Ovary (tissue), 10 donors: ENCODE results near the gene ANGPTL1. TPM values are rescaled to one million over a fixed set of nuclear protein-coding genes. Genes with fewer than 3 reads are reported as not detected.

Experiments used
- DNase-seq, 5 donors: peaks; one replicate each; pipeline ENCODE4 v3.0.0-alpha.2; 2019 to 2020
- H3K27ac ChIP-seq, 2 donors: fragments of 200-600 bp; one replicate each; pipeline versions ENCODE4 v1.5.1 to v1.8.0; 2019 to 2022
- H3K27me3 ChIP-seq: fragments of 200-600 bp; one replicate; pipeline ENCODE4 v1.8.0; 2022
- H3K36me3 ChIP-seq: fragments of 200-600 bp; sonication (generic); one replicate; pipeline ENCODE4 v1.5.1; 2019
- H3K4me1 ChIP-seq: one replicate; pipeline ENCODE4 v1.8.1; 2013; ENCODE audit warnings: mild to moderate bottlenecking, moderate library complexity; ENCODE audit not compliant: insufficient read depth
- H3K4me3 ChIP-seq: fragments of 200-600 bp; sonication (generic); one replicate; pipeline ENCODE4 v1.5.1; 2017
- H3K9me3 ChIP-seq, 2 donors: fragments of 200-600 bp in 1 of 2; sonication (generic) in 1 of 2; one replicate each; pipeline versions ENCODE4 v1.5.1 to v1.8.1; 2013 to 2019; ENCODE audit warnings: mild to moderate bottlenecking in 1 of 2, moderate library complexity in 1 of 2
- CTCF ChIP-seq, 3 donors: fragments of 450-650 bp in 2 of 3; fragments of 200-600 bp in 1 of 3; IDR thresholded peaks; one replicate each; pipeline versions ENCODE4 v1.5.1 to v1.8.0; 2016 to 2022; ENCODE audit warnings: antibody characterized with exemption in 3 of 3, mild to moderate bottlenecking in 1 of 3
- EP300 ChIP-seq: sonication (generic); formaldehyde crosslinking; IDR thresholded peaks from one replicate; pipeline ENCODE4 v1.6.1; 2017; ENCODE audit warnings: antibody characterized with exemption
- POLR2A ChIP-seq: fragments of 450-650 bp; IDR thresholded peaks from one replicate; pipeline ENCODE4 v1.6.1; 2017; ENCODE audit warnings: antibody characterized with exemption, mild to moderate bottlenecking, moderate library complexity
- WGBS, 3 donors: extraction: QIAGEN DNeasy Blood & Tissue Kit in 1 of 3; methylation state at CpG; one replicate each; pipeline versions ENCODE4 v1.1.5 to v1.1.7; 2013 to 2017; 5-methylcytosine and 5-hydroxymethylcytosine counted together
- intact Hi-C, 4 donors: fragments of 100-400 bp; cut with DNase I; formaldehyde crosslinking; loops; one replicate each; pipeline versions ENCODE4 v1.11.0 to v1.15.1; 2022 to 2023
- long read RNA-seq, 3 donors: library from polyadenylated mRNA in 2 of 3; unstranded in 2 of 3; transcript quantifications; one replicate each; pipeline ENCODE4 v2.0.0 and lab custom pipeline, GENCODE V29; 2021 to 2026
- polyA plus RNA-seq, 2 donors: library from polyadenylated mRNA; stranded (reverse); fragments of 200-250 nt in 1 of 2; fragments of 350-450 nt in 1 of 2; fragmentation: Illumina TruSeq in 1 of 2; extraction: RNeasy Lipid Tissue Mini Kit (QIAGEN cat#74804) in 1 of 2; gene quantifications; one replicate each; pipeline ENCODE4 v1.2.3, GENCODE V29; 2013 to 2014
- total RNA-seq, 7 donors: library from RNA; depleted of rRNA in 2 of 7; stranded (reverse); fragments of >200 nt in 2 of 7; fragmentation: NEBNext Ultra II Directional in 3 of 7; extraction: Animal tissue kit (Norgen Biotek cat#: 25700) in 3 of 7; gene quantifications; one replicate each; pipeline versions ENCODE4 v1.1.0 to v1.2.4, GENCODE V29; 2016 to 2023
- donor health status: DM: no; HTN: no; CAD: no; lungs with moderate emphysema.
- donor health status: DM: no; HTN: no; CAD: no.
- donor health status: Bipolar disorder and iron deficiency.
- donor health status: DM: yes; HTN: yes; CAD: no.
- donor health status: DM: no; HTN: no; CAD: no.
- donor health status: DM: yes; HTN: yes; CAD: no.

ANGPTL1 gene
- 100 to 1,000 TPM in 2 of 7 donors, 10 to 100 TPM in 5; 21.9 to 165 (median 48.9) TPM for total RNA-seq
- polyA plus RNA-seq: 10 to 100 TPM; 65.7 to 83.2 TPM
- long read RNA-seq, donor 1, transcript ANGPTL1-202 (5 exons, 2,289 nt): major isoform, 28 of 119 reads
- long read RNA-seq, donor 1, transcript ANGPTL1-201 (6 exons, 3,348 nt): minor isoform, 23 of 119 reads
- long read RNA-seq, donor 1, partial matches to known transcripts: 57 of 119 reads
- long read RNA-seq, donor 1, other reads (novel, unspliced or antisense): 9 of 119 reads
- long read RNA-seq, donor 2, partial matches to known transcripts: 11 of 15 reads
- long read RNA-seq, donor 2, other reads (novel, unspliced or antisense): 0 of 15 reads
- long read RNA-seq, donor 3, transcript ANGPTL1-202 (5 exons, 2,289 nt): minor isoform, 43 of 164 reads
- long read RNA-seq, donor 3, transcript ANGPTL1-201 (6 exons, 3,348 nt): major isoform, 71 of 164 reads
- long read RNA-seq, donor 3, partial matches to known transcripts: 41 of 164 reads
- long read RNA-seq, donor 3, other reads (novel, unspliced or antisense): 8 of 164 reads

- intact Hi-C loops: no loop called here
- Histone ChIP-seq H3K27ac (peak within 1 kb of the TSS in 1 of 2 donors; percentile 56), H3K4me3 (peak within 1 kb of the TSS; percentile 35), H3K9me3 (no peaks in the 10 kb centered on the region), H3K4me1 (peaks cover 2% of the 10 kb centered on the region), H3K27me3 (no peaks in the 10 kb centered on the region), H3K36me3 (no peaks in the 10 kb centered on the region)
- TF ChIP-seq CTCF (IDR thresholded peaks at IDR 0.05) (no peak), EP300 (no peak), POLR2A (no peak)
- peak in 1 of 5 donors; percentile 18 for DNase-seq
- WGBS, 3 donors: 10 to 22% (median 18%) methylated on average over 4 of the region's 4 CpGs
Observed at GRCh38 chr1:178870944-178871343, at the start of gene ANGPTL1. Gene ANGPTL1, minus strand, starts transcription at chr1:178871077. Its CDS starts 5,301 bp downstream, at chr1:178865776.

GRCh38 chr1:178919581-178919980, 48.7 kb upstream of the ANGPTL1 start:
- H3K9me3 ChIP-seq: no peaks in the 10 kb centered on the region
- no peak overlapping the region for H3K4me3 ChIP-seq
- no peaks in the 10 kb centered on the region for H3K36me3 ChIP-seq
- intact Hi-C loops: no loop called here
- TF ChIP-seq EP300 (no peak), POLR2A (no peak), CTCF (IDR thresholded peaks at IDR 0.05) (no peak)
- peak overlapping the region in 1 of 2 donors; percentile 27 for H3K27ac ChIP-seq
- no peak for DNase-seq
- WGBS, 3 donors: 92 to 95% (median 94%) methylated on average over 2 of the region's 2 CpGs
- H3K4me1 ChIP-seq: peaks cover 2% of the 10 kb centered on the region
- H3K27me3 ChIP-seq: no peaks in the 10 kb centered on the region

- Histone ChIP-seq H3K27ac (peak overlapping the region in 1 of 2 donors; percentile 49), H3K9me3 (no peaks in the 10 kb centered on the region), H3K27me3 (no peaks in the 10 kb centered on the region), H3K4me3 (no peak overlapping the region), H3K4me1 (peaks cover 2% of the 10 kb centered on the region), H3K36me3 (no peaks in the 10 kb centered on the region)
- no peak for TF ChIP-seq CTCF (IDR thresholded peaks at IDR 0.05)
- no peak for TF ChIP-seq EP300
- TF ChIP-seq POLR2A: no peak
- intact Hi-C loops: no loop called here
- 45 to 55% (median 47%) methylated on average over 2 of the region's 2 CpGs for WGBS, 3 donors
- peak in 4 of 5 donors; percentile 32 to 69 (median 62) for DNase-seq
Observed at GRCh38 chr1:178918955-178919354, 48.1 kb upstream of the ANGPTL1 start.

- peaks cover 2% of the 10 kb centered on the region for H3K4me1 ChIP-seq
- H3K36me3 ChIP-seq: no peaks in the 10 kb centered on the region
- intact Hi-C loops: no loop called here
- 8 to 16% (median 14%) methylated on average over 6 of the region's 6 CpGs for WGBS, 3 donors
- peak overlapping the region in 1 of 2 donors; percentile 49 for H3K27ac ChIP-seq
- no peak for TF ChIP-seq EP300
- TF ChIP-seq POLR2A: no peak
- no peak for TF ChIP-seq CTCF (IDR thresholded peaks at IDR 0.05)
- DNase-seq: no peak
- no peaks in the 10 kb centered on the region for H3K27me3 ChIP-seq
- H3K4me3 ChIP-seq: no peak overlapping the region
- no peaks in the 10 kb centered on the region for H3K9me3 ChIP-seq
Observed at GRCh38 chr1:178918308-178918707, 47.4 kb upstream of the ANGPTL1 start.
